Suppressor macrophage treated with lipopolysaccharide for 1 hour (primary cell): ENCODE data around the gene C1orf167.

Experiments used
- DNase-seq, 3 donors: peaks; one replicate each; pipeline ENCODE4 v3.0.0-alpha.2; 2020 to 2022

C1orf167 gene

GRCh38 chr1:11764115-11764514, 2.1 kb downstream of the C1orf167 start:
- DNase-seq, result no peak

GRCh38 chr1:11764519-11764918, 2.5 kb downstream of the C1orf167 start:
- no peak for DNase-seq

DNA sequence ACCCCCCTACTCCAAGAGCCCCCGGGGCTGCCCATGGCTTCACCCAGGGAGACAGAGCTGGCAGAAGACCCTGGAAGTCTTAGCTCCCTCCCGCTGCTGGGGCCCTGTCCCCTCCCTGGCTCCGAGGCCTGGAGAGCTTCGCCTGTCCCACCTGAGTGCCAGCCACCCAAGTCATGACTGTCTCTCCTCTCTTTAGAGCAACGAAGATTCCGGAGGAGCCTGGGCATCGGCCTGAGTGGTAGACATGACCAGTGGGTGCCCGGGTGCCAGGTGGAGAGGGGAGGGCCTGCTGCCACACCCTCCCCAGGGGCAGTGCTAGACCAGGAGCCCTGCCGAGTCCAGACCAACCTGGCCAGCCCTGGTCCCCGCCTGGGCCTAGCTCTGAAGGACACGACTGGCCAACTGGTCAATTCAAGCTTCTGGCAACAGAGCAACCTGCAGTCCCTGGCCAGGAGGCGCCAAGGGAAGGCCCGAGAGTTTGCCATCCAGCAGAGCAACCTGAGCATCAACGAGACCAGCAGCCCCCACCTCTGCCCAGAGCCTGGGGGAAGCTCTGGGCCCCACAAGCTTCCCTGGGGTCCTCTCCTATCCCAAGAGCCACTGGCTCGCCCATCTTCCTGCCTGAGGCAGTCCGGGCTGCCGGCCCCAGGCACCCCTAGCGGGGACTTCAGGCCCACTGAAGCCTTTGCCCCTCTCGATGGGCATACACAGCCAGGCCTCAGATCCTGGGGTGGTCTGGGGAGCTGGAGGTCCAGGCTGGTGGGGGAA, 3.9 kb downstream of the C1orf167 start:
- DNase-seq, result no peak

DNA sequence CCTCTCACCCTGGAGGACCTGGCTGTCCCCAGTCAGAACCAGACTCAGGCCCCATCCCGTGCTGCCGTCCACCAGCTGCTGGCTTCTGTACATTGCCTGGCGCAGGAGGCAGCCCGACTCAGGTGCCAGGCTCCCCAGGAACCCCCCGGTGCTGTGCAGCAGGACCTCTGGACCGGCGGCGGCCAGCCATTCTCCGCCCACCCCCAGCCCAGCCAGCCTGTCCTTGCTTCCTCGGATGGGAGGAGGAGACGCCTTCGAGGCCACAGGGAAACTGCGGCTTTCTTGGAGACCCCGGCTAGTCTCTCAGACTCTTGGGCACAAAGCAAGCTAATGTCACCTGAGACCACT, 4.4 kb downstream of the C1orf167 start:
- DNase-seq, result no peak

DNA sequence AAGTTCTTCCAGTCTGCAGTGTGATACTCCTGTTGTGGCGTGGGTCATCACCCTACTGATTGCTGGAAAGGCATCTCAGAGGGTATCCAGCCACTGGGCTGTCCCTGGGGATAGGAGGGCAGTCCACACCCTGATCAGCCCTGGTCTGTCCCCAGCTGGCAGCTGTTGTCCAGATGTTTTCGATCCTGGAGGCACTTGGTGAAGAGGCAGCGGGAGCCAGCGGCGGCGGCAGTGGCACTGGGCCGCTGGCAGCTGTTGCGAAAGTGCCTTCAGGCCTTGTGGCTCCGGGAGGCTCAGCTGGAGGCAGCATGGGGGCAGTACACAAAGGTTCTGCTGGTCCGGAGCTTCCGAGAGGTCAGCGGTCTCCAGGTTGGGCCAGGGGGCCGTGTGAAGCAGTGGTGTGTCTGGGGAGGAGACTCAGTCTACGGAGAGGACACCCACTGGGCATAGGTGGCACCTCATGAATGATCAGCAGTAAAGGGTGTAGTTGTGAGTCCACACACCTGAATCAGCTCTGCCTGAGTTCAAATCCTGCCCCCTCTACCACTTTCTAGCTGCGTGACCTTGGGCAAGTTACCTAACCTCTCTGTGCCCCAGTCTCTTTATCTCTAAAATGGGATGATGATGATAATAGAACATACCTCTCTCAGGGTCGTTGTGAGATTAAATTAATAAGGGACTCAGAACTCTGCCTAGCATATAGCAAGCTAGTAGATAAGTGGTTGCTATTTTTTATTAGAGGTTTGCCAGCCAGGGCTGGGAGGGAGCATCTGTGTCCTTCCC, 6.1 kb downstream of the C1orf167 start:
- no peak for DNase-seq

- no peak for DNase-seq
Observed at GRCh38 chr1:11768821-11769220, 6.8 kb downstream of the C1orf167 start.

- no peak for DNase-seq
Observed at GRCh38 chr1:11769274-11769673, 7.3 kb downstream of the C1orf167 start.

DNA sequence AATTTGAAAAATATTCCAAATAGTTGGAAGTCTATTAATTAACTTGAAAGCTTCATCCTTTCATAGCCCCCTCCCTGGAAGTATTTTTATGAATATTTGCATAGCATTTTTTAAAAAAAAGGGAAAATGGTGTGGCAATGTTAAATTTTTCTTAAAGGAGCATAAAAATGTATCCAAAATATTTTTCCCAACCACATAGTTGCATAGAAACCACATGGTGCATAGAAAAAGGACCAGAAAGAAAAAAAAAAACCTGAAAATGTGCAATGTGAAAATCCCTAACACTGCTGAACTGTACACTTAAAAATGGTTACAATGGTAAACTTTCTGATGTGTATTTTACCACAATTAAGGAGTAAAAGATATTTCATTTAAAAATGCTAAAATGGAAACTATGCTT, 8.0 kb downstream of the C1orf167 start:
- DNase-seq, result no peak

GRCh38 chr1:11771481-11772043, 9.6 kb downstream of the C1orf167 start:
- DNase-seq, result no peak

DNA sequence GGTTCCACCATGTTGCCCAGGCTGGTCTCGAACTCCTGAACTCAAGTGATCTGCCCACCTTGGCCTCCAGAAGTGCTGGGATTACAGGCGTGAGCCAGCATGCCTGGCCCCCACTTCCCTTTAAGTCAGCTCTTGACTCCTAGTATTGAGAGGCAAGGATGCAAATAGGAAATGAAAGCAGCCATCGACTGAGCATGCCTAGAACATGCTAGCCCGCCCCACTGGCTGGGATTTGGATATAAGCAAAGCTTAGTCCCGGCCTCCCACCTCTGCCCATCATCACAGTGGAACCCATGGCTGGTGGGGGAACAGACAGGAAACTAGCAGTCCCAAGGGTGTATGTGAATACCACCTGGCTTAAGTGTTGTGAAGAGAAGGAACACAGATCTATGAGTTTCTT, 10.5 kb downstream of the C1orf167 start:
- peak in 2 of 3 donors; percentile 35 to 43 for DNase-seq

DNA sequence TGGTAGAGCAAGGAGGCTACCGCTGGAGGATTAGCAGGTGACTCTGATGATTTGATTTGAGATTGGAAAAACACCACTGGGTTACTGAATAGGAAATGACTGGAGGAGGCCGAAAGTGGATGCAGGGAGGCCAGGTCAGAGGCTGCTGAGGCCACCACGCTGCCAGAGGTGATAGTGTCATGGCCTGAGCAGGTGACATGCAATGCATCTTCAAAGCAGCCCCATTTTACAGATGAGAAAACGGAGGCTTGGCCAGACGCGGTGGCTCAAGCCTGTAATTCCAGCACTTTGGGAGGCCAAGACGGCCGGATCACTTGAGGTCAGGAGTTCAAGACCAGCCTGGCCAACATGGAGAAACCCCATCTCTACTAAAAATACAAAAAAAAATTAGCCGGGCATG, 12.8 kb downstream of the C1orf167 start:
- no peak for DNase-seq

DNA sequence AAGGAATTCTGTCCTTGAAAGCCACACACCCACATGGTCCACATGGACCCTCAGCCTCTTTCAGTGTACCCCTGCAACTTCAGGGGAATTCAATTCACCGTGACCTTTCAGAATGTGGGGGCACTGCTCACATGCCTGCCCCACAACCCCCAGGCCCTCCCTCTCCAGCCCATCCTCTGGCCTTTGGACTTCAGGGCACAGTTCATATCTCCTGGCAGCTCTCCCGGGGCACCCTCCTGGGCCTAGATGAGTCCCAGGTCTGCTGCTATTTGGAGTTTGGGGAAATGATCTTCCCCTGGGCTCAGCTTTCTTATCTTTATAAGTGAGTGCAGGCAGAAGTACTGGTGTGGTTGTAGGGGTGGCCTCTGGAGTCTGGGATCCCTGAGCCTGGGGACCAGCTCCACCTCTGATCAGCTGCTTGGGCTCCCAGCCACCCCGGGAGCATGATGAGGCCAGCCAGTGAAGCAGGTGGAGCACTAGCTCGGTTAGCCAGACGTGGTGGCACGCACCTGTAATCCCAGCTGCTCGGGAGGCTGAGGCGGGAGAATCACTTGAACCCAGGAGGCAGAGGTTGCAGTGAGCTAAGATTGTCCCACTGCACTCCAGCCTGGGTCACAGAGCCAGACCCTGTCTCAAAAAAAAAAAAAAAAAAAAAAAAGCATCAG, 15.8 kb downstream of the C1orf167 start:
- DNase-seq, result no peak

- no peak for DNase-seq
Observed at GRCh38 chr1:11778336-11778735, 16.3 kb downstream of the C1orf167 start.

DNA sequence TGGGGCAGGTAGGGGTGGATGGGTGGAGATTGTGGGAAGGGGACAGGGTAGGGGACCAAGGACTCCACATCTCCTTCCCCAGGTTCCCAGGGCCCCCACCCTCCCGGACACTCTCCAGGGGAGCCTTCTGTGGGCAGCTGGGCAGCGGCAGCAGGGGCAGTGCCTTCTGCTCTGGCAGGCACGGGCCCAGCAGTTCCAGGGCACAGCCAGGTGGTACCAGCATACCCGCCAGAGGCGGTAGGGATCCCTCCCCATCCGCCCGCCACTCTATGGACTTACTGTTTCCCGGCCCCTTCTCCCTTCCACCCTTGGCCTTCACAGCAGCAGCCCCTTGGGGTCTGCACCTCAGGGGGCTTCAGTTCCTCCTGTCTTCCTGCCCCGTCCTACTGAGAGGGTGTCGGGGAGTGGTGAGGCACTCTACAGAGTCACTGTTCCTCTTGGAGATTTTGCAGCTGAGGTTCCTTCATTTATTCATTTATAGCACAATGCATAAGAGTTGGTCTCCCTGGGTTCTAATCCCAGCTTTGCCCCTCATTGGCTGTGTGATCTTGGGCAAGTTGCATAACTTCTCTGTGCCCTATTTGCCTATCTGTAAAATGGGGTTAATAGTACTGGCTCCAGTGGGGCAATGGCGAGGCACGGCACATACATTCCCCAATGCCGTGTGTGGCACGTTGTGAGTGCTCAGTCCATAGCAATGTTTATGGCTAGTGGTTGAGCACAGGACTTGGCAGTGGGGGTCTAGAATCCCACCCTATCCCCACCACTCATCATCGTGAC, 17.0 kb downstream of the C1orf167 start:
- DNase-seq, result no peak

- DNase-seq, result no peak
Observed at GRCh38 chr1:11779715-11780379, 17.9 kb downstream of the C1orf167 start.

- DNase-seq, result no peak
Observed at GRCh38 chr1:11780380-11781147, 18.6 kb downstream of the C1orf167 start.

DNA sequence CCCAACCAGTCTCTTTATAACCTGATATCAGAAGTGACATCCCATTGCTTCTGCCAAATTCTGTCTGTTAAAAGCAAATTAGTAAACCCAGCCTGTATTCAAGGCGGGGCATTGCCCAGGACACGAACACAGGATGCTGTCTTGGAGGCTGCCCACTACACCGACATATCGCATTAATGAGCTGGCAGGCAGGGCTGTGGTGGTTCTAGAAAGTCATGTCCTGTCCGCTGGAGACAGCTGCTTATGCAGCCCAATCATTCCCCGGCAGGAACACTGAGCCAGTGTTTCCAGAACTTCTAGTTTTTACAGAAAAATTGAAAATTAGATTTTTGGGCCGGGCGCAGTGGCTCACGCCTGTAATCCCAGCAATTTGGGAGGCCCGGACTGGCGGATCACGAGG, 19.3 kb downstream of the C1orf167 start:
- DNase-seq, result no peak

DNA sequence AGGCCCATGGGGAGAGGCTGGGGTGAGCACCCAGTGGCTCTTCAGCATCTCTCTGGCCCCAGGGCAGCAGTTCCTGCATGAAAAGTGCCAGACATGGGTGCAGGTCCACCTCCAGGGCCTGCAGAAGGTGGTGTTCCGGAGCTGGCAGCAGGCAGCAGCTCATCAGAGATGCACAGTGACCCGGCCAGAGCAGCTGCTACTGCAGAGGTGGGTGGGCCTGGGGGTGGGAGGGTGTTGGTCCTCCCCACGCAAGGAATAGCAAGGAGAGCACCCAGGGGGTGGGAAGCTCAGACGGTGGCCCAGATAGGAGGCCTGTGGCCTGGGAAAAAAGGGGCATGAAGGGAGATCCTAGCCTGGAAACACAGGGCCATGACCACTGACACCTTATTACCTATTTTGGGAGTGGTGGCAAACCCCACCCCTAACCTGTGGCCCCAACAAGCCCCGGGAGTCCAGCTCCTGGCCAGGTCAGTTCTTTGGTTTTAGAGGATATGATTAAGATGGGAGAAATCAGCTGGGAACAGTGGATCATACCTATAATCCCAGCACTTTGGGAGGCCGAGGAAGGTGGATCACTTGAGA, 20.2 kb downstream of the C1orf167 start:
- DNase-seq, result no peak

DNA sequence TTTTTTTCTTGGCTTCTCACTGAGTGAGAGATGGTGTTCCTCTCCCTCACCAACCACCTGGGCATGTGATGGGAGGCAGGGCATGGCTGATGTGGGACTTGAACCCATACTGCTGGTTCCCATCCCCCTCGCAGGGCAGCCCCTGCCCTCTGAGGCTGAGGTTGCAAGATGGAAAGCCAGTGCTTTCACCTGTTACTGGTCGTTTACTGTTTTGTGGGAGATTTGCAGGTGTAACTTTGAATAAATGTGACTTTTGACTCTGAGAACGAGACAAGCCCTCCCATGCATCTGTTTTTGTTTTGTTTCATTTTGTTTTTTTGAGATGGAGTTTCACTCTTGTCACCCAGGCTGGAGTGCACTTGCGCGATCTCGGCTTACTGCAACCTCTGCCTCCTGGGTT, 21.6 kb downstream of the C1orf167 start:
- DNase-seq, result no peak

GRCh38 chr1:11784256-11784992, 22.4 kb downstream of the C1orf167 start:
- DNase-seq, result no peak
